H1 (cell line): Measurements from ENCODE around the gene CSF1. TPM values are rescaled to one million over a fixed set of nuclear protein-coding genes. Genes with fewer than 3 reads are reported as not detected.

Source experiments
- GTF2F1 ChIP-seq: IDR thresholded peaks from 2 replicates; pipeline ENCODE4 v1.6.1; 2012; ENCODE audit warnings: low read depth, low read length, improper control_type of control experiment, borderline replicate concordance
- SAP30 ChIP-seq: fragments of 300-600 bp; sonication (generic); IDR thresholded peaks from 2 replicates; pipeline ENCODE4 v1.7.1; 2012; ENCODE audit warnings: low read length, moderate library complexity, mild to moderate bottlenecking, inconsistent platforms; ENCODE audit not compliant: insufficient read depth, insufficient replicate concordance
- SP1 ChIP-seq: IDR thresholded peaks from 2 replicates; pipeline ENCODE4 v1.6.1; 2011; ENCODE audit warnings: low read depth, low read length
- polyA plus RNA-seq, 7 experiments: library from polyadenylated mRNA; depleted of rRNA in 3 of 7; stranded (reverse) in 5 of 7; unstranded in 2 of 7; fragments of >200 nt in 5 of 7; fragments of 200-250 nt in 2 of 7; gene quantifications; 1 replicate in 5 of 7; 2 replicates in 1 of 7; 4 replicates in 1 of 7; pipeline versions ENCODE4 v1.2.1 to v1.2.3, GENCODE V29; 2011 to 2013; ENCODE audit warnings: missing spikeins in 2 of 7, mixed read lengths in 2 of 7
- total RNA-seq: library from RNA; stranded (reverse); fragmentation: NEBNext Ultra II Directional; extraction: Animal tissue kit (Norgen Biotek cat#: 25700); gene quantifications from 2 replicates; pipeline ENCODE4 v1.2.1, GENCODE V29; 2021

Gene CSF1
- total and polyA plus RNA-seq, 2 of the 8 experiments (the other 6 are each of a cell fraction or from before 2014, with no cell fraction given): 3.3 to 5.4 TPM

- TF ChIP-seq GTF2F1 (no peak), SP1 (no peak), SAP30 (no peak)
These were observed 532 bp downstream of the CSF1 start (continued) for GRCh38 chr1:109910963-109911798.
